ENCODE measurements around the gene PLCXD3.

PLCXD3 gene

GRCh38 chr5:41291323-41291722, 219.1 kb downstream of the PLCXD3 start:
- DNase-seq (ENCODE audit: extremely low read depth in 1 of 2, low read depth in 1 of 2) = no peak

GRCh38 chr5:41290810-41291209, 219.6 kb downstream of the PLCXD3 start:
- DNase-seq (ENCODE audit: extremely low read depth in 1 of 2, low read depth in 1 of 2) = no peak

DNA sequence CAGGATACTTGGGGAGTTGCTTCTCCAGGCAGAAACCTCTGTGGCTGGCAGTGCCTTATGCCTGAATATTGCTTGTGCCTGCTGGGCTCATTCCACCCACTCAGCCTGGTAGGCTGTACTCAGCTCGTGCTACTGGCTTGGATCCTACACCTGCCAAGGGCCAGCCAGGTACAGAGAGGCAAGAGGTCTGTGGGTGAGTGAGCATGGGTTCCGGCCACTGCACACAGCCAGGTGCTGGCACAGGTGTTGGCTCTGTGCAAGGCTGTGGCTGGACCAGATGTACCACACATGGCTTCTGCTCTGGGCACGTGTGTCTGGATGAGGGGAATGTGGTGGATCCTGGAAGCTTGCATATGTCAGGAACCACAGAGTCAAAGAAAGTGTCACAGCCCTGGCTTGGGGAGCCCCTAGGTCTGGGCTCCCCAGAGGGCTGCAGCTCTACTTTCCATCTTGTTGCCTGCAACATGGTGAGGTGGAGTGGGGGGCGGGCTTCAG, 220.4 kb downstream of the PLCXD3 start:
- DNase-seq (ENCODE audit: extremely low read depth in 1 of 2, low read depth in 1 of 2) = no peak

DNA sequence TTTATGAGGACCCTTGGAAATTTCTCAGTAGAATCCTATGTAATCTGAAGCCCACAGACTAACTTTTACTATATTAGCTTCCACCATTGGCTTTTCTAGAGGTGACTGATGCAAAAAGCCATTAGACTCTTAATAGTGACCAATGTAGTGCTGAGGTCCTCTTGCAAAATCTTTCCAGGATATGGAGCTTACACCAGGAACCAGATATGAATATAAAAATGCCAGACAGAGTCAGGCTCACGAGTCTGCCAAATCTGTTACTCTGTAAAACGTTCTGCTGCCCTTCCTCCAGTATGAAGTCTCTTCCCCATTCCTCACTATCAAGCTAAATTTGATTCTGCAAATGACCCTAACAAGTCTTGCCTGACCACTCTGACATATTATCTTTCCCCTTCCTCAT, 223.7 kb downstream of the PLCXD3 start:
- no peak for DNase-seq (ENCODE audit: extremely low read depth in 1 of 2, low read depth in 1 of 2)

- DNase-seq (ENCODE audit: extremely low read depth in 1 of 2, low read depth in 1 of 2) = no peak
Measured at GRCh38 chr5:41286165-41286564, 224.2 kb downstream of the PLCXD3 start.

DNA sequence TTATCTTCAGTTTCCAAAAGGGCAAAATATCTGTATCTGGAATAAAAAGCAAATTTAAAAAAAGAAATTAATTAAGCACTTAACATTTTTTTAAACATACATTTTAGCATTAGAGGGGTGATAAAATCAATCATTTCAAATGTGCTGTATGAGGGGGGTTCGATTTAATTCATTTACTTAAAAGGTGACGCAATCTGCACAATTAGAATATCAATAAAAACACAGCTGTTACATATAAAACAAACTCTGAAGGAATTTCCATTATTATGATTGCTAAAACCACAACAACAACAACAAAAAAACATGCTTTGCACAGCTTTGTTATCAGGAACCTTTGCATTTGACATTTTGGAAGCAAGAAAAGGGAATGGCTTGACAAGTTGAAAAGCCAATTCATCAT, 225.5 kb downstream of the PLCXD3 start:
- no peak for DNase-seq (ENCODE audit: extremely low read depth in 1 of 2, low read depth in 1 of 2)

- no peak for DNase-seq (ENCODE audit: extremely low read depth in 1 of 2, low read depth in 1 of 2)
Measured at GRCh38 chr5:41281215-41281810, 229.1 kb downstream of the PLCXD3 start.

- no peak for DNase-seq (ENCODE audit: extremely low read depth in 1 of 2, low read depth in 1 of 2)
Measured at GRCh38 chr5:41279040-41279439, 231.4 kb downstream of the PLCXD3 start.

- no peak for DNase-seq (ENCODE audit: extremely low read depth in 1 of 2, low read depth in 1 of 2)
Measured at GRCh38 chr5:41277476-41278245, 232.7 kb downstream of the PLCXD3 start.

DNA sequence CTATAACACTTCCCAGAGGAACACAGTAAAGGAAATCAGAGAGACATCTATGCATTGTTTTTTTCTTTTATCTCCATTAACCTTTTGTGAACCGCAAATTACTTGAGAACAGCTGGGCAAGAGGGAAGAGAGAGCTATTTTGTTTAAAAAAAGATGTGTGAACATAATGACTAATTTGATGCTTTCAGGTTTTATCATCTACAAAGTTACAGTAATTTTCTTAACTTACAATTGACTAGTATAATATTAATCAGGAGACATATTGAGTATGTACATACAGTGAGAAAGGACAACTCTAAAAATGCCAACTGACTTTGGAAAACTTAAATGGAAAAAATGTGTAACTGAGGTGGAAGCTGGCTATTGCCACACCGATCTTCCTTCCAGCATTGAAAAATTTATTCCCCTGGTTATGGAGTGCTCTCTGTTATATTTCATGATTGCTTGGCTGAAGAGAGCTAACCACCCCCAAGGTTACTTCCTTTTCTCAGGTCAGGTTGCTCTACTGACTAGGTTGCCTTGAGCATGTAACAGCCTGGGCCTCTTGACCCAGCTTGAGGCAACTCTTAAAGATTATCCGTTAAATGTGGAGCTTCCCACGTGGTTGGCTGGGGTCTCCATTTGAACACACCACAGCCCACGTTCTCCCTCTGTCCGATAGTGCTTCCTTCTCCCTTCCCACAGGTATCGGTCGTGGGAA, 234.4 kb downstream of the PLCXD3 start:
- no peak for DNase-seq (ENCODE audit: extremely low read depth in 1 of 2, low read depth in 1 of 2)

GRCh38 chr5:41270423-41271251, 239.8 kb downstream of the PLCXD3 start:
- DNase-seq (ENCODE audit: extremely low read depth in 1 of 2, low read depth in 1 of 2) = no peak

DNA sequence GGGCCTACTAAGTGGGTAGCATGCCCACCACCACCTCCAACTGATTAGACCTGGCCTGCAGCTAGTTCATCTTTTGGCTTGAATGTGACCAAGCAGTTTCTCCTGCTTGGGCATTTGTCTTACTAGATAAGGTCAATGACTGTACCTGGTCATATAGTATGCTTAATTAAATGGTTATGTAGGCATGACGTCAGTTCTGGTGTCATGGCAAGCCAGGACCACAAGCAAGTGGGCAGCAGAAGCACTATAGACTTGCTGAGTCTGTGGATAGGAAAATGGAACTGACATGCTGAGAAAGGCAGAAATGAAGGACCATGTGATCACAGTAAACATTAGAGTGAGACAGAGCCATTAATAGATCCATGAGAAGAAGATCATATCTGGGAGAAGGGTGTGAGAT, 241.5 kb downstream of the PLCXD3 start:
- DNase-seq (ENCODE audit: extremely low read depth in 1 of 2, low read depth in 1 of 2) = no peak

DNA sequence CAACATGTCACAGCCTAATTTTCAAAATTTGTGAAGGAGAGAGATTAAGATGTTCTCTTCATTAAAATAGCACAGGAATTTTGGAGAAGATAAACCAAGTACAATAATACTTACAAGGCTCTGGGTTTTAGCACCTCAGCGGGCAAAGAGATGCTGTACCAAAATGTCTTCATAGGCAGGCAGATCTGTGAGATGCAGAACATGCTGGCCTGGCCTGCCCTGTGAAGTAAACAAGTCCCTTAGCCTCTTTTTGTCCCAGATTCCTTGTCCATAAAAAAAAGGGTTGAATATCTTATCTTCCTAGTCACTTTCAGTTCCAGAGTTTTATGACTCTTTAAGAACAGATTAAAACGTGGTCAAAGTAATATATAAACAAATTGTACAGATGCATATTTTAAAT, 244.0 kb downstream of the PLCXD3 start:
- no peak for DNase-seq (ENCODE audit: extremely low read depth in 1 of 2, low read depth in 1 of 2)

DNA sequence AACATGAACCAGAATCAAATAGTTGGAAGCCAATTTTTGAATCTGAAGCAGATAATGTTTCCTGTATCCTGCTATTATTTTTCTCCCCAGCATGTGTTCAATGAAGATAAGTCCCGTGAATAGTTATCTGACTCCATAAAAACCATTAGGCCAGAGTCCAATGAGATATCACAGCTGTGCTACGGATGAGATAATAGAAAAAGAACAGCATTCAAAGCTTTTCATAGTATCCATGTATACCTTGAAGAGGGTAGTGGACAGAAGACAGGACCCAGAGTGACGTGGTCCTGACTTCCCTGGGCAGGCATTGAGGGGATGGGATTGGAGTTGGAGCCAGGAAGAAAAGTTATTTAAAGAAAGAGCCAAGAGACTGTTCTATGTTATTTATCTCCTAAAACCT, 246.4 kb downstream of the PLCXD3 start:
- DNase-seq (ENCODE audit: extremely low read depth in 1 of 2, low read depth in 1 of 2) = no peak

DNA sequence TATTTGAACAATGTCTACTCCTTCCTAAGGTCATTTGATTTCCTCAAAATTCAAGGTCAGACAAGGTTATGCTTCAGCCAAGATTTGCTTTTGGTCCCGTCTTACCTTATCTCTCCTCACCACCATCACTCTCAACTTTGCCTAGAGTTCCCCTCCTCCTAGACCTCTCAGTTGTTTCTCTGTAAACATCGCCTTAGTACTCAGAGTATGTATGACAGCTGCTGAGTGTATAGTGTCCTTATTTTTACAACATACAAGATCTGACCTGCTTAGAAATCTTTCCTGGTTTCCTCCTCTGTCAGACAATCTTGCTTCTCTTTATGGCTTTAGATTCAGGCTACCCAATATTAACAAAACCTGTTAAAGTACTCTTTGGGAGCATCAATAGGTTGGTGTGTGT, 247.1 kb downstream of the PLCXD3 start:
- no peak for DNase-seq (ENCODE audit: extremely low read depth in 1 of 2, low read depth in 1 of 2)

Measured in activated CD8-positive, alpha-beta memory T cell treated with anti-CD3 and anti-CD28 coated beads for 1 hour (primary cell).